ENCODE data around the gene RAD52.

GRCh38 chr12:998020-998874 lies 48.8 kb upstream of the RAD52 start:
- no peak for TF ChIP-seq POLR2AphosphoS5 (IDR thresholded peaks at IDR 0.05; ENCODE audit: borderline replicate concordance, low read depth, low read length)
- TF ChIP-seq EZH2 (IDR thresholded peaks at IDR 0.05) = no peak
